Liver (tissue), 9 donors: ENCODE results near the gene CPNE4. TPM values are rescaled to one million over a fixed set of nuclear protein-coding genes. Genes with fewer than 3 reads are reported as not detected.

Experiments
- DNase-seq: peaks from one replicate; pipeline ENCODE4 v3.0.0-alpha.2; 2017; ENCODE audit warnings: low spot score
- H3K27ac ChIP-seq, 2 donors: one replicate each; pipeline ENCODE4 v1.7.0; 2013; ENCODE audit warnings: inconsistent platforms in 2 of 2, low read length in 2 of 2, control low read depth in 1 of 2, low read depth in 1 of 2, mild to moderate bottlenecking in 1 of 2
- H3K27me3 ChIP-seq, 4 donors: one replicate each; pipeline versions ENCODE4 v1.6.1 to v1.7.0; 2013; ENCODE audit warnings: low read length in 3 of 4, inconsistent platforms in 1 of 4, mild to moderate bottlenecking in 1 of 4, moderate library complexity in 1 of 4; ENCODE audit not compliant: control insufficient read depth in 4 of 4, insufficient read depth in 4 of 4
- H3K36me3 ChIP-seq, 4 donors: one replicate each; pipeline versions ENCODE4 v1.6.1 to v1.7.0; 2013; ENCODE audit warnings: low read length in 3 of 4, mild to moderate bottlenecking in 3 of 4, low read depth in 1 of 4, moderate library complexity in 1 of 4; ENCODE audit not compliant: control insufficient read depth in 4 of 4, insufficient read depth in 3 of 4
- H3K4me1 ChIP-seq, 4 donors: one replicate each; pipeline versions ENCODE4 v1.6.1 to v1.7.0; 2013; ENCODE audit warnings: low read length in 3 of 4, mild to moderate bottlenecking in 3 of 4, moderate library complexity in 1 of 4; ENCODE audit not compliant: control insufficient read depth in 4 of 4, insufficient read depth in 4 of 4
- H3K4me3 ChIP-seq, 3 donors: one replicate each; pipeline versions ENCODE4 v1.6.1 to v1.7.0; 2013; ENCODE audit warnings: low read length in 3 of 3, control low read depth in 1 of 3, low read depth in 1 of 3, mild to moderate bottlenecking in 1 of 3
- H3K9ac ChIP-seq, 2 donors: one replicate each; pipeline ENCODE4 v1.7.0; 2013; ENCODE audit warnings: low read length in 2 of 2, mild to moderate bottlenecking in 2 of 2, moderate library complexity in 2 of 2, control low read depth in 1 of 2, low read depth in 1 of 2
- H3K9me3 ChIP-seq, 4 donors: one replicate each; pipeline versions ENCODE4 v1.6.1 to v1.7.0; 2013; ENCODE audit warnings: low read length in 3 of 4; ENCODE audit not compliant: control insufficient read depth in 4 of 4
- ATF3 ChIP-seq: IDR thresholded peaks from 2 replicates; pipeline ENCODE4 v1.6.1; 2016; ENCODE audit warnings: antibody characterized with exemption
- CTCF ChIP-seq: fragments of 150-350 bp; IDR thresholded peaks from 2 replicates; pipeline ENCODE4 v1.5.1; 2017; ENCODE audit warnings: improper control_type of control experiment, low read depth, low read length; ENCODE audit not compliant: missing input control
- EGR1 ChIP-seq, 2 donors: IDR thresholded peaks; 2 replicates each; pipeline ENCODE4 v1.6.1; 2016 to 2018; ENCODE audit warnings: antibody characterized with exemption in 2 of 2, low read depth in 2 of 2
- FOXA1 ChIP-seq: IDR thresholded peaks from 2 replicates; pipeline ENCODE4 v1.6.1; 2016; ENCODE audit warnings: antibody characterized with exemption
- FOXA2 ChIP-seq: IDR thresholded peaks from 2 replicates; pipeline ENCODE4 v1.6.1; 2016; ENCODE audit warnings: antibody characterized with exemption
- GABPA ChIP-seq, 2 donors: IDR thresholded peaks in 1 of 2; conservative IDR thresholded peaks in 1 of 2; 2 replicates each; pipeline ENCODE4 v1.6.1; 2016; ENCODE audit warnings: antibody characterized with exemption in 2 of 2, mild to moderate bottlenecking in 1 of 2, moderate library complexity in 1 of 2
- HNF4A ChIP-seq, 2 donors: conservative IDR thresholded peaks; 2 replicates each; pipeline ENCODE4 v1.6.1; 2016; ENCODE audit warnings: antibody characterized with exemption in 2 of 2, mild to moderate bottlenecking in 2 of 2
- HNF4G ChIP-seq: IDR thresholded peaks from 2 replicates; pipeline ENCODE4 v1.6.1; 2016; ENCODE audit warnings: antibody characterized with exemption
- JUND ChIP-seq, 2 donors: IDR thresholded peaks; 2 replicates each; pipeline ENCODE4 v1.6.1; 2016; ENCODE audit warnings: antibody characterized with exemption in 2 of 2
- MAX ChIP-seq: IDR thresholded peaks from 2 replicates; pipeline ENCODE4 v1.6.1; 2016; ENCODE audit warnings: antibody characterized with exemption
- NR2F2 ChIP-seq: IDR thresholded peaks from 2 replicates; pipeline ENCODE4 v1.6.1; 2016; ENCODE audit warnings: antibody characterized with exemption
- RAD21 ChIP-seq, 2 donors: IDR thresholded peaks; 2 replicates each; pipeline ENCODE4 v1.6.1; 2016; ENCODE audit warnings: antibody characterized with exemption in 2 of 2, mild to moderate bottlenecking in 2 of 2
- REST ChIP-seq: IDR thresholded peaks from 2 replicates; pipeline ENCODE4 v1.6.1; 2016; ENCODE audit warnings: antibody characterized with exemption, mild to moderate bottlenecking
- RXRA ChIP-seq, 2 donors: IDR thresholded peaks; 2 replicates each; pipeline ENCODE4 v1.6.1; 2017 to 2018; ENCODE audit warnings: antibody characterized with exemption in 2 of 2, mild to moderate bottlenecking in 1 of 2
- SP1 ChIP-seq: IDR thresholded peaks from 2 replicates; pipeline ENCODE4 v1.6.1; 2018; ENCODE audit warnings: antibody characterized with exemption, mild to moderate bottlenecking
- TAF1 ChIP-seq: conservative IDR thresholded peaks from 2 replicates; pipeline ENCODE4 v1.6.1; 2016; ENCODE audit warnings: antibody characterized with exemption, mild to moderate bottlenecking
- YY1 ChIP-seq: IDR thresholded peaks from 2 replicates; pipeline ENCODE4 v1.6.1; 2016; ENCODE audit warnings: antibody characterized with exemption, mild to moderate bottlenecking
- ZBTB33 ChIP-seq: IDR thresholded peaks from 2 replicates; pipeline ENCODE4 v1.6.1; 2016; ENCODE audit warnings: antibody characterized with exemption
- WGBS: extraction: QIAGEN DNeasy Blood & Tissue Kit; methylation state at CpG from one replicate; pipeline ENCODE4 v1.1.7; 2013; 5-methylcytosine and 5-hydroxymethylcytosine counted together
- polyA plus RNA-seq, 2 donors: library from polyadenylated mRNA; stranded (reverse) in 1 of 2; unstranded in 1 of 2; fragments of 200-250 nt in 1 of 2; fragments of >200 nt in 1 of 2; fragmentation: Nextera tagmentation in 1 of 2; extraction: Ambion mirVana in 1 of 2; gene quantifications; one replicate each; pipeline versions ENCODE4 v1.2.1 to v1.2.3, GENCODE V29; 2013 to 2015
- total RNA-seq, 2 donors: library from RNA; depleted of rRNA; stranded (reverse); fragments of >200 nt; gene quantifications; one replicate each; pipeline ENCODE4 v1.2.3, GENCODE V29; 2014
- donor health status: healthy.
- donor health status: healthy.
- donor health status: healthy.
- donor health status: healthy.
- donor health status: healthy.

Gene CPNE4
- total and polyA plus RNA-seq, 4 donors = under 0.01 to 0.03 TPM; not detected in 2

GRCh38 chr3:131995891-131996290 lies 38.9 kb downstream of the CPNE4 start:
- H3K9me3 ChIP-seq = peaks cover 0 to 13% (median 0%) of the 10 kb centered on the region in 4 donors
- H3K27me3 ChIP-seq = peaks cover 0 to 3% (median 0%) of the 10 kb centered on the region in 4 donors
- no peak for TF ChIP-seq YY1
- TF ChIP-seq RXRA (IDR thresholded peaks at IDR 0.05) = no peak
- no peak for TF ChIP-seq ZBTB33
- TF ChIP-seq RAD21 (IDR thresholded peaks at IDR 0.05) = no peak
- no peak for TF ChIP-seq HNF4A (conservative IDR thresholded peaks at IDR 0.05)
- TF ChIP-seq ATF3 = no peak
- no peak for TF ChIP-seq REST
- TF ChIP-seq JUND (IDR thresholded peaks at IDR 0.05) = no peak
- TF ChIP-seq FOXA2 = no peak
- no peak for TF ChIP-seq TAF1
- no peak for TF ChIP-seq NR2F2
- no peak for TF ChIP-seq HNF4G
- TF ChIP-seq EGR1 (IDR thresholded peaks at IDR 0.05; ENCODE audit: low read depth in 2 of 2) = no peak
- no peak for TF ChIP-seq SP1
- no peak for TF ChIP-seq GABPA (IDR thresholded peaks at IDR 0.05 in 1 of 2, conservative IDR thresholded peaks at IDR 0.05 in 1 of 2)
- TF ChIP-seq CTCF = no peak
- TF ChIP-seq FOXA1 = no peak
- no peak for TF ChIP-seq MAX
- H3K27ac ChIP-seq = no peak overlapping the region
- WGBS = 81% methylated on average over 3 of the region's 3 CpGs
- no peak for DNase-seq
- H3K4me1 ChIP-seq = no peaks in the 10 kb centered on the region
- H3K36me3 ChIP-seq = no peaks in the 10 kb centered on the region
- no peak overlapping the region for H3K4me3 ChIP-seq
- no peak overlapping the region for H3K9ac ChIP-seq
